Measurements from ENCODE around the gene PDZD2. TPM values are rescaled to one million over a fixed set of nuclear protein-coding genes. Genes with fewer than 3 reads are reported as not detected.

Gene PDZD2
- total and polyA plus RNA-seq, 2 experiments from 2014 or later: 8.3 to 16.9 TPM

GRCh38 chr5:32055891-32056866 is 417.2 kb downstream of the PDZD2 start:
- H3K79me2 ChIP-seq (replicated peaks; ENCODE audit: insufficient read depth): no peaks in the 10 kb centered on the region
- Mint-ChIP-seq H3K36me3 (ENCODE audit: low read depth) (peaks cover 15% of the 10 kb centered on the region), H3K4me3 (no peak overlapping the region), H3K4me1 (peaks cover 10% of the 10 kb centered on the region), H3K27ac (no peak overlapping the region), H3K9me3 (peaks cover 3% of the 10 kb centered on the region; the same call in 1 of the 3 replicates), H3K27me3 (ENCODE audit: insufficient read depth, low read depth, poor library complexity) (no peaks in the 10 kb centered on the region)
- H3K4me3 ChIP-seq: no peak overlapping the region
- no peak overlapping the region for H3K27ac ChIP-seq (ENCODE audit: low read depth)
- 0 out of 2 replicates have a peak, but pooled peaks cover 5% of the 10 kb centered on the region for H3K9me2 ChIP-seq (ENCODE audit: insufficient read depth)
- H2AFZ ChIP-seq: no peak overlapping the region
- H3K27me3 ChIP-seq (ENCODE audit: insufficient read depth): no peaks in the 10 kb centered on the region
- TF ChIP-seq CTCF (conservative IDR thresholded peaks at IDR 0.05; ENCODE audit: low read depth in 2 of 2) (no peak), NANOG (IDR thresholded peaks at IDR 0.05; ENCODE audit: borderline replicate concordance) (no peak), EZH2phosphoT487 (IDR thresholded peaks at IDR 0.05; ENCODE audit: unreplicated experiment) (no peak), ZNF114 (CRISPR knock-in tag; IDR thresholded peaks at IDR 0.05) (no peak), POLR2AphosphoS5 (IDR thresholded peaks at IDR 0.05; ENCODE audit: low read depth) (no peak), STAT1 (IDR thresholded peaks at IDR 0.05; ENCODE audit: unreplicated experiment) (no peak), ZNF331 (CRISPR knock-in tag; IDR thresholded peaks at IDR 0.05; ENCODE audit: low read depth) (no peak), EZH2 (IDR thresholded peaks at IDR 0.05; ENCODE audit: low read depth, unreplicated experiment) (no peak)
- TF ChIP-seq, protein P1, sequence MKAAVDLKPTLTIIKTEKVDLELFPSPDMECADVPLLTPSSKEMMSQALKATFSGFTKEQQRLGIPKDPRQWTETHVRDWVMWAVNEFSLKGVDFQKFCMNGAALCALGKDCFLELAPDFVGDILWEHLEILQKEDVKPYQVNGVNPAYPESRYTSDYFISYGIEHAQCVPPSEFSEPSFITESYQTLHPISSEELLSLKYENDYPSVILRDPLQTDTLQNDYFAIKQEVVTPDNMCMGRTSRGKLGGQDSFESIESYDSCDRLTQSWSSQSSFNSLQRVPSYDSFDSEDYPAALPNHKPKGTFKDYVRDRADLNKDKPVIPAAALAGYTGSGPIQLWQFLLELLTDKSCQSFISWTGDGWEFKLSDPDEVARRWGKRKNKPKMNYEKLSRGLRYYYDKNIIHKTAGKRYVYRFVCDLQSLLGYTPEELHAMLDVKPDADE (IDR thresholded peaks at IDR 0.05): no peak
- TF ChIP-seq, protein P2, sequence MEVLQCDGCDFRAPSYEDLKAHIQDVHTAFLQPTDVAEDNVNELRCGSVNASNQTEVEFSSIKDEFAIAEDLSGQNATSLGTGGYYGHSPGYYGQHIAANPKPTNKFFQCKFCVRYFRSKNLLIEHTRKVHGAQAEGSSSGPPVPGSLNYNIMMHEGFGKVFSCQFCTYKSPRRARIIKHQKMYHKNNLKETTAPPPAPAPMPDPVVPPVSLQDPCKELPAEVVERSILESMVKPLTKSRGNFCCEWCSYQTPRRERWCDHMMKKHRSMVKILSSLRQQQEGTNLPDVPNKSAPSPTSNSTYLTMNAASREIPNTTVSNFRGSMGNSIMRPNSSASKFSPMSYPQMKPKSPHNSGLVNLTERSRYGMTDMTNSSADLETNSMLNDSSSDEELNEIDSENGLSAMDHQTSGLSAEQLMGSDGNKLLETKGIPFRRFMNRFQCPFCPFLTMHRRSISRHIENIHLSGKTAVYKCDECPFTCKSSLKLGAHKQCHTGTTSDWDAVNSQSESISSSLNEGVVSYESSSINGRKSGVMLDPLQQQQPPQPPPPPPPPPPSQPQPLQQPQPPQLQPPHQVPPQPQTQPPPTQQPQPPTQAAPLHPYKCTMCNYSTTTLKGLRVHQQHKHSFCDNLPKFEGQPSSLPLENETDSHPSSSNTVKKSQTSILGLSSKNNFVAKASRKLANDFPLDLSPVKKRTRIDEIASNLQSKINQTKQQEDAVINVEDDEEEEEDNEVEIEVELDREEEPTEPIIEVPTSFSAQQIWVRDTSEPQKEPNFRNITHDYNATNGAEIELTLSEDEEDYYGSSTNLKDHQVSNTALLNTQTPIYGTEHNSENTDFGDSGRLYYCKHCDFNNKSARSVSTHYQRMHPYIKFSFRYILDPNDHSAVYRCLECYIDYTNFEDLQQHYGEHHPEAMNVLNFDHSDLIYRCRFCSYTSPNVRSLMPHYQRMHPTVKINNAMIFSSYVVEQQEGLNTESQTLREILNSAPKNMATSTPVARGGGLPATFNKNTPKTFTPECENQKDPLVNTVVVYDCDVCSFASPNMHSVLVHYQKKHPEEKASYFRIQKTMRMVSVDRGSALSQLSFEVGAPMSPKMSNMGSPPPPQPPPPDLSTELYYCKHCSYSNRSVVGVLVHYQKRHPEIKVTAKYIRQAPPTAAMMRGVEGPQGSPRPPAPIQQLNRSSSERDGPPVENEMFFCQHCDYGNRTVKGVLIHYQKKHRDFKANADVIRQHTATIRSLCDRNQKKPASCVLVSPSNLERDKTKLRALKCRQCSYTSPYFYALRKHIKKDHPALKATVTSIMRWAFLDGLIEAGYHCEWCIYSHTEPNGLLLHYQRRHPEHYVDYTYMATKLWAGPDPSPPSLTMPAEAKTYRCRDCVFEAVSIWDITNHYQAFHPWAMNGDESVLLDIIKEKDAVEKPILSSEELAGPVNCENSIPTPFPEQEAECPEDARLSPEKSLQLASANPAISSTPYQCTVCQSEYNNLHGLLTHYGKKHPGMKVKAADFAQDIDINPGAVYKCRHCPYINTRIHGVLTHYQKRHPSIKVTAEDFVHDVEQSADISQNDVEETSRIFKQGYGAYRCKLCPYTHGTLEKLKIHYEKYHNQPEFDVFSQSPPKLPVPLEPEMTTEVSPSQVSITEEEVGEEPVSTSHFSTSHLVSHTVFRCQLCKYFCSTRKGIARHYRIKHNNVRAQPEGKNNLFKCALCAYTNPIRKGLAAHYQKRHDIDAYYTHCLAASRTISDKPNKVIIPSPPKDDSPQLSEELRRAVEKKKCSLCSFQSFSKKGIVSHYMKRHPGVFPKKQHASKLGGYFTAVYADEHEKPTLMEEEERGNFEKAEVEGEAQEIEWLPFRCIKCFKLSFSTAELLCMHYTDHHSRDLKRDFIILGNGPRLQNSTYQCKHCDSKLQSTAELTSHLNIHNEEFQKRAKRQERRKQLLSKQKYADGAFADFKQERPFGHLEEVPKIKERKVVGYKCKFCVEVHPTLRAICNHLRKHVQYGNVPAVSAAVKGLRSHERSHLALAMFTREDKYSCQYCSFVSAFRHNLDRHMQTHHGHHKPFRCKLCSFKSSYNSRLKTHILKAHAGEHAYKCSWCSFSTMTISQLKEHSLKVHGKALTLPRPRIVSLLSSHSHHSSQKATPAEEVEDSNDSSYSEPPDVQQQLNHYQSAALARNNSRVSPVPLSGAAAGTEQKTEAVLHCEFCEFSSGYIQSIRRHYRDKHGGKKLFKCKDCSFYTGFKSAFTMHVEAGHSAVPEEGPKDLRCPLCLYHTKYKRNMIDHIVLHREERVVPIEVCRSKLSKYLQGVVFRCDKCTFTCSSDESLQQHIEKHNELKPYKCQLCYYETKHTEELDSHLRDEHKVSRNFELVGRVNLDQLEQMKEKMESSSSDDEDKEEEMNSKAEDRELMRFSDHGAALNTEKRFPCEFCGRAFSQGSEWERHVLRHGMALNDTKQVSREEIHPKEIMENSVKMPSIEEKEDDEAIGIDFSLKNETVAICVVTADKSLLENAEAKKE (CRISPR knock-in tag; IDR thresholded peaks at IDR 0.05): no peak
- H4K20me1 ChIP-seq (replicated peaks; ENCODE audit: insufficient read depth): no peaks in the 10 kb centered on the region
- DNase-seq (ENCODE audit: low spot score): no peak
- H3K36me3 ChIP-seq (ENCODE audit: insufficient read depth): 0 out of 2 replicates have a peak, but pooled peaks cover 6% of the 10 kb centered on the region
- H3K4me1 ChIP-seq (ENCODE audit: insufficient read depth): no peaks in the 10 kb centered on the region
- no peaks in the 10 kb centered on the region for H3F3A ChIP-seq (replicated peaks; ENCODE audit: low read depth)
- no peak for ATAC-seq
- no peak overlapping the region for H3K4me2 ChIP-seq

All from GM23338 (cell line).